HG03135 (cell line): ENCODE data around the gene TMCC2.
"Not testable (repeated sequence)": the region's sequence is repeated elsewhere in the genome, so short reads cannot be mapped to it uniquely, and the experiment has no call there.

Experiments
- ATAC-seq: cut with Tn5 transposase; IDR thresholded peaks from one replicate; pipeline ENCODE4 v1.9.1; 2021; ENCODE audit warnings: mild to moderate bottlenecking, moderate library complexity; ENCODE audit not compliant: unreplicated experiment

Gene TMCC2

DNA sequence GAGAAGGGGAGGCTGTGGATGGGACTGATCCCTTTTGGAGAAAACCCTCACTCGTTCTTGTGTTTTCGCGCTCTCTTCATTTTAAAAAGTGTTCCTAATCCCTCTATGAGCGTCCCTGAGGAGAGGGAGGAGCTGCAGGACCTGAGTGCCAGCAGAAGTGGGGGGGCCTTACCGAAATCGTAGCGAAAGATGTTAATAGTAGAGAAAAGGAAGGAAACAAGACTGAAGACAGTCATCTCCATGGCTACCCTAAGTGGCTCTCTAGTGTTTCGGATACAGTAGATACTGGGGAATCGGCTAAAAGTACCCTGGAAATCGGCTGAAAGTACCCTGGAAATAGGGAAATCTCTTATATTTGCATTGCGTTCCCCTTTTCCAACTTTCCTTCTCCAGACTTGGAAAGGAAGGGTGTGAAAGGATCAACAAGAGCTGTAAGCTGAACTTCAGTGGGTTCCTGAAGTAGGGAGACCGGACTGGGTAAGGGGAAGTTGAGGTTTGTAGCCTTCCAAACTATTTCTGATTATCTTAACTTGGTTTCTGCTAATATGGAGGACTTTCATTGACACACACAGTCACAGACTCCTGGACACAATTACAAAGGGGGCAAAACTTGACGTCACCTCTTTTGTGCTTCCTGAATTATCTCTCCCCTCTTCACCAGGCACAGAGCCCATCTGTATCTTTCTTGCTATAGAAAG lies 15.8 kb upstream of the TMCC2 start:
- peak; percentile 23 for ATAC-seq

DNA sequence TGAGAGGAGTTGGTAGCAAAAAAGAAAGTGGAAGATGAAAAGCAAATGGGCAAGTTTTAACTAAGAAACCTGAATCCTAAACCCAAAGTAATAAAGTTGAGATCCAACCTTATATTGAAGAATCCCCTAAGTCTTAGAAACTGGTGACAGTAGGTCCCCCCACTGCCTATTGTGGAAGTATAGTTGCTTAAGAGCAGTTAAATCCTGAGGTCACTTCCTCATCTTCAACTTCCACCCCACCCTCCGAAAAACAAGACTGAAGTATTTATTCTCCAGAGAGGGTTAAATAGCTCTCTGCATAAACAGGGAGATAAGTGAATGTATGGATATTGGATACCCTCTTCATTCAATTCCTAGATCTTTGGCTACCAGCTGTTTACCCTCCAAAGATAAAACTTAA lies 13.0 kb upstream of the TMCC2 start:
- no peak for ATAC-seq

GRCh38 chr1:205216588-205216987 lies 11.2 kb upstream of the TMCC2 start:
- no peak for ATAC-seq

DNA sequence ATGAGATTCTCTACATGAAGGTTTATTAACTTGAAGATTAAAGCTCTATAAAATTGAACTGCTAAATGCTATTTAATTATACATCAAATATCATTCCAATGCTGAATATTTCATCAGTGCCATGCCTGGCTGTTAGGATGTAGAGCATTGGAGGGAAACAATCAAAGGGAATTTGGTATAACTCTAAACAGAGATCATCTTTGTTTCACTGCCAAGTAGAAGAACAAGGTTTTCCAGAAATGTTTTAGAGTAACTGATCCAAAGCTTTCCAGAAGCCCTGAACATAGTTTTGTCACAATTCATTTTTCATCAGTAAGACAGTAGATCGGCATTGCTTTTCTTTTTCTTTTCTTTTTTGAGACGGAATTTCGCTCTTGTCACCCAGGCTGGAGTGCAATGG lies 10.3 kb upstream of the TMCC2 start:
- no peak for ATAC-seq

- no peak for ATAC-seq
Measured at GRCh38 chr1:205220421-205220820, 7.3 kb upstream of the TMCC2 start.

DNA sequence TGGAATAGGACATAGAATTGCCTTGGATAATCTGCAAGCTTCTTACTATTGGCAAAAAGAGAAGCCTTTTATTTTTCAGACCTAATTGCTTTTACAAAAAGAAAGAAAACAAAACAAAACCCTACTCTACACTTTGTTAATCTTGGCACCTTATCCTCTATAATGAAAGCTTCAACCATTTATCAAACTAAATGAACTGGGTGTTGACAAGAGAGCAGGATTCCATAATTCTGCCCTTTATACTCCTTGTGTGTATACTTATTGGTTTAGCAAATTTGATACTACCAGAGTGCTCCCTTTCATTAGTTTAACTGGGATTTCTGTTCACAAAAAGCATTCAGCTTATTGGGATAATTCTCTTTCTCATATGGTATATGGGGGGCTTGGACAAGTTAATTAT lies 3.0 kb upstream of the TMCC2 start:
- ATAC-seq = no peak

- no peak for ATAC-seq
Measured at GRCh38 chr1:205225901-205226765, 1.6 kb upstream of the TMCC2 start.

- no peak for ATAC-seq
Measured at GRCh38 chr1:205226868-205227583, 720 bp upstream of the TMCC2 start.

DNA sequence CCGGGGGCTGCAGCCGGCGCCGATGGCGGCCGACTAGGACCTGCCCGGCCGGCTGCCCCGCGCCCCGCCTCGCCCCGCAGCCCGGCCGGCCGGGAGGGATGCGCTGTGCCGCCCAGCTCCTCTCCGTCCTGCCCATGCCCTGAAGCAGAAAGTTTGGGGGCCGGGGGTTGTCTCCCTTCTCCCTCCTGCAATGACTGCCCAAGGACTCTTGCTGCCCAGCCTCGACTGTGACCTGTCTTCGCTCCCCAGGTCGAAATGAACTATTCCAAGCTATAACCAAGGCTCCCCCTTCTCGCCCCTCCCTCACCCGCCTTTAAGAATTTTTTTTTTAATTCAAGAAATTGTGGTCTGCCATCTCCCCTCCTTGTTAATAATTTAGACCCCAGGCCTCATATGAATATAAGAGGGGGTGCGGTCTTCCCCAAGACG lies 361 bp downstream of the TMCC2 start:
- no peak for ATAC-seq

DNA sequence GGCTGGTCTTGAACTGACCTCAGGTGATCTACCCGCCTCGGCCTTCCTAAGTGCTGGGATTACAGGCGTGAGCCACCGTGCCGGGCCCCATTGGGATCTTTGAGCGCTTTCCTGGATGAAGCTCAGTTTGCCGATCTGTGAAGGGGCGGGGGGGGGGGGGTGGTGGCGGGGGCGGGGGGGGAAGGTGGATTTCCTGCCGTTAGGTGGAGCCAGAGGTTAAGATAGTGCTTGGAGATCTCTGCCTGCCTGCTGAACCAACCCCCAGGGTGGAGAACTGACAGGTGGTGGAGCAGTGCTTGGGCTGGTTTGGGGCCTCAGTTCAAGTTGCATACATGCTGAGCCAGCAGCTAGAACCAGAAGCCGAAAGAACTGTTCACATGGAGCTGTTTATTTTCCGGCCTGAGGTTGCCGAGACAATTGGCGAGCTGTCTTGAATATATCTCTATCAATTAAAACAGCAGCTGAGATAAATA lies 1.7 kb downstream of the TMCC2 start:
- ATAC-seq = no peak

- ATAC-seq = no peak
Measured at GRCh38 chr1:205229916-205230700, 2.4 kb downstream of the TMCC2 start.

GRCh38 chr1:205230982-205231381 lies 3.2 kb downstream of the TMCC2 start:
- ATAC-seq = no peak

- ATAC-seq = no peak
Measured at GRCh38 chr1:205232127-205232820, 4.5 kb downstream of the TMCC2 start.

DNA sequence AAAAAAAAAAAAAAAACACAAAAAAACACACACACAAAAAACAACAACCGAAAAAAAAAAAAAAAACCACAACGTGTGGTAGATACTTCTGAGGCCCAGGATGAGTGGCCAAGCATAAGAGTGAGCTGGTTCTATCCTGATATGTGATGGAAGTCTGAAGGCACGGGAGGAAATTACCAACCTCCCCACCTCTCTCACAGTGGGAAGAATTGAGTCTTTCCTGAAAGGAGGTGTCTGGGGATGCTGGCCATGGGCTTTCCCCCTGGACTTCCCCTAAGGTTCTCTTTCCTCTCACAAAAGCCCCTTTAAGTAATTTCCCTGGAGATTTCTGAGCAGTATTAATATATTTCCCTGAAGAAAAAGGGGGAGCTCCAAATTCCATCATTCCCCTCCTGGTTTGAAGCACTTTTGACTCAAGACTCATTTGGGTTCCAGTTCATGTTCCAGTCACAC lies 5.2 kb downstream of the TMCC2 start:
- no peak for ATAC-seq

DNA sequence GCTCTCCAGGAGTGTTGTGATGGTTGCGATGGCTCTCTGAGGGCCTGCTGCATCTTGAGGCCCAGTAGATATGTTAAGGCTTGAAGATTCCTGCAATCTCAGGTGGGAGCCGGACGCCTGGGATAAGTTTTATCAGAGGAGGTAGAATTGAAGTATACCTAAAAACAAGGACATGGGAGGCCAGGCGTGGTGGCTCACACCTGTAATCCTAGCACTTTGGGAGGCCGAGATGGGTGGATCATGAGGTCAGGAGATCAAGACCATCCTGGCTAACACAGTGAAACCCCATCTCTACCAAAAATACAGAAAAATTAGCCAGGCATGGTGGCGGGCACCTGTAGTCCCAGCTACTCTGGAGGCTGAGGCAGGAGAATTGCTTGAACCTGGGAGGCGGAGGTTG lies 6.2 kb downstream of the TMCC2 start:
- ATAC-seq = not testable (repeated sequence)

GRCh38 chr1:205235951-205236350 lies 8.2 kb downstream of the TMCC2 start:
- no peak for ATAC-seq

DNA sequence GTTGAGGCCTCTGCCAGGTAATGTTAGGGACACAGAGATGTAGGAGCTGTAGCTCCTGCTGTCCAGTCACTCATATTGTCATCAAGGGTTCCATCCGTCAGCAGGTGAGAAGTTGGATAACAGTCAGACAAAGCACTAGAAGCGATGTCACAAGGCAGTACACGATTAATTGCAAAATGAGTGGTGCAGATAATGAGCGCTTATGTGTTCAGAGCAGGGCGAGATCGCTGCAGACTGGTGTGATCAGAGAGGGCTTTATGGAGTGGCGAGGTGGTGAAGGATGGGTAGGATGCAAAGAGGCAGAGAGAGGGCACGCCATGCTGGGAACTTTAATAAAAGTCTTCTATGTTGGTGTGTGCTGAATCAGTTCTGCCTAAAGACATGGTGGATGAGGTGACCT lies 8.8 kb downstream of the TMCC2 start:
- ATAC-seq = no peak

DNA sequence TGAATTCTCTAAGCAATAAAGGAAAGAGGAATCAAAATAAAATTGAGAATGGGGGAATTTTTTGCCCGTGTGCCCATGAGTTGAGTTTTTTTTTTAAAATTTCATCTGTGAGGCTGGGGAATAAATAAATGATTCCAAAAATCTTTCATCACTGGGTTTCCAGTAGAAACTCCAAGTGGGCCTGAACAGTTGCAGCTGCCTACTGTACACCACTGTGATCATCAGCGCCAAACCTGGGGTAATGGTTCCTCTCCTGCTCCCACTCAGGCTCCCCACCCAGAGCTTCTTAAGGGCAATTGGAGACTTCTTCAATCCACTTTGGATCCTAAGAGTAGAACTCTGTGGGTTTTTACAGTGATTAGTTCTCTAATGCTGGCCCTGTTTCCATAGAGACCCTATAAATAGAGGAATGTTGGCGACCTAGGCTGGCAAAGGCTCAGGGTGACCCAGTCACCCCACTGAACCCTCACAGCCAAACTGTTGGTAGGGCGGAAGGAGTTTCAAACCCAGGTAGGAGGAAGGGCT lies 9.3 kb downstream of the TMCC2 start:
- ATAC-seq = no peak

- ATAC-seq = no peak
Measured at GRCh38 chr1:205237526-205238484, 10.1 kb downstream of the TMCC2 start.
